KMS-11 (cell line): ENCODE measurements around the gene PRDX5.

Source experiments
- H2AFZ ChIP-seq: fragments of 200-600 bp; sonication (generic); 2 replicates; pipeline ENCODE4 v1.6.1; 2016; ENCODE audit warnings: antibody characterized with exemption, mixed run types, low read depth
- H3K27ac ChIP-seq: fragments of 200-600 bp; sonication (generic); 2 replicates; pipeline ENCODE4 v1.6.1; 2016; ENCODE audit warnings: mild to moderate bottlenecking, mixed run types
- H3K27me3 ChIP-seq: fragments of 200-600 bp; sonication (generic); 2 replicates; pipeline ENCODE4 v1.6.1; 2017; ENCODE audit warnings: mild to moderate bottlenecking, low read depth, mixed run types, moderate library complexity; ENCODE audit not compliant: insufficient read depth
- H3K36me3 ChIP-seq: fragments of 200-600 bp; sonication (generic); 2 replicates; pipeline ENCODE4 v1.6.1; 2017; ENCODE audit warnings: mild to moderate bottlenecking, mixed run types; ENCODE audit not compliant: insufficient read depth
- H3K4me1 ChIP-seq: fragments of 200-600 bp; sonication (generic); 2 replicates; pipeline ENCODE4 v1.6.1; 2016; ENCODE audit warnings: mild to moderate bottlenecking, low read depth, mixed run types; ENCODE audit not compliant: poor library complexity, severe bottlenecking
- H3K4me2 ChIP-seq: fragments of 200-600 bp; sonication (generic); 2 replicates; pipeline ENCODE4 v1.7.0; 2016; ENCODE audit warnings: mild to moderate bottlenecking, mixed run types
- H3K4me3 ChIP-seq: fragments of 200-600 bp; sonication (generic); IDR thresholded peaks from 2 replicates; pipeline ENCODE4 v1.6.1; 2017; ENCODE audit warnings: low read depth, low read length, mixed read lengths; ENCODE audit not compliant: insufficient read depth
- H3K79me2 ChIP-seq: fragments of 200-600 bp; sonication (generic); 2 replicates; pipeline ENCODE4 v1.6.1; 2016; ENCODE audit warnings: low read depth, mixed run types; ENCODE audit not compliant: insufficient read depth
- H3K9ac ChIP-seq: fragments of 200-600 bp; sonication (generic); 2 replicates; pipeline ENCODE4 v1.6.1; 2016; ENCODE audit warnings: mild to moderate bottlenecking, mixed run types
- H4K20me1 ChIP-seq: fragments of 200-600 bp; sonication (generic); 2 replicates; pipeline ENCODE4 v1.6.1; 2016; ENCODE audit warnings: mild to moderate bottlenecking, mixed run types; ENCODE audit not compliant: insufficient read depth
- TF ChIP-seq, protein P1 (sequence below): fragments of 200-600 bp; sonication (generic); conservative IDR thresholded peaks from 2 replicates; pipeline ENCODE4 v1.6.1; 2017; ENCODE audit warnings: low read depth, mild to moderate bottlenecking, antibody characterized with exemption, low read length, moderate library complexity, mixed read lengths

The PRDX5 gene

DNA sequence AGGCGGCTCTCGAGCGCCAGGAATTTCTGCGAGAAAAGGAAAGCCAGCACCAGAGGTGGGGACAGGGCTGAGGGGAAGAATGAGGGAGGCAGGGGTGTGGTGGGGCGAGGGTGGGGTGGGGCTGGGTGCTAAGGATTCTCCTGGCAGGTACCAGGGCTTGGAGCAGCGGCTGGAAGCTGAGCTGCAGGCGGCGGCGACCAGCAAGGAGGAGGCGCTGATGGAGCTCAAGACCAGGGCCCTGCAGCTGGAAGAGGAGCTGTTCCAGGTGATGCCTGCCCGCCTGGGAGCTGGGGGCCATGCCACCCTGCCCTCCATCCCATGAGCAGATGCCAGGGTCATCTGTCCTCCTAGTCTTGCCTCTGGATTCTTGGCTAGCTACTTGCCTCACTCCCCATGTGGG lies 31.5 kb downstream of the PRDX5 start:
- H3K36me3 ChIP-seq: no peaks in the 10 kb centered on the region
- H3K4me2 ChIP-seq: no peak overlapping the region
- H3K79me2 ChIP-seq: no peaks in the 10 kb centered on the region
- H3K4me3 ChIP-seq: no peak overlapping the region
- H3K4me1 ChIP-seq: no peaks in the 10 kb centered on the region
- H3K27me3 ChIP-seq: no peaks in the 10 kb centered on the region
- no peak overlapping the region for H3K9ac ChIP-seq
- TF ChIP-seq, protein P1, sequence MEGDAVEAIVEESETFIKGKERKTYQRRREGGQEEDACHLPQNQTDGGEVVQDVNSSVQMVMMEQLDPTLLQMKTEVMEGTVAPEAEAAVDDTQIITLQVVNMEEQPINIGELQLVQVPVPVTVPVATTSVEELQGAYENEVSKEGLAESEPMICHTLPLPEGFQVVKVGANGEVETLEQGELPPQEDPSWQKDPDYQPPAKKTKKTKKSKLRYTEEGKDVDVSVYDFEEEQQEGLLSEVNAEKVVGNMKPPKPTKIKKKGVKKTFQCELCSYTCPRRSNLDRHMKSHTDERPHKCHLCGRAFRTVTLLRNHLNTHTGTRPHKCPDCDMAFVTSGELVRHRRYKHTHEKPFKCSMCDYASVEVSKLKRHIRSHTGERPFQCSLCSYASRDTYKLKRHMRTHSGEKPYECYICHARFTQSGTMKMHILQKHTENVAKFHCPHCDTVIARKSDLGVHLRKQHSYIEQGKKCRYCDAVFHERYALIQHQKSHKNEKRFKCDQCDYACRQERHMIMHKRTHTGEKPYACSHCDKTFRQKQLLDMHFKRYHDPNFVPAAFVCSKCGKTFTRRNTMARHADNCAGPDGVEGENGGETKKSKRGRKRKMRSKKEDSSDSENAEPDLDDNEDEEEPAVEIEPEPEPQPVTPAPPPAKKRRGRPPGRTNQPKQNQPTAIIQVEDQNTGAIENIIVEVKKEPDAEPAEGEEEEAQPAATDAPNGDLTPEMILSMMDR: no peak
- no peak overlapping the region for H3K27ac ChIP-seq
- H4K20me1 ChIP-seq: no peaks in the 10 kb centered on the region
- H2AFZ ChIP-seq: no peak overlapping the region

DNA sequence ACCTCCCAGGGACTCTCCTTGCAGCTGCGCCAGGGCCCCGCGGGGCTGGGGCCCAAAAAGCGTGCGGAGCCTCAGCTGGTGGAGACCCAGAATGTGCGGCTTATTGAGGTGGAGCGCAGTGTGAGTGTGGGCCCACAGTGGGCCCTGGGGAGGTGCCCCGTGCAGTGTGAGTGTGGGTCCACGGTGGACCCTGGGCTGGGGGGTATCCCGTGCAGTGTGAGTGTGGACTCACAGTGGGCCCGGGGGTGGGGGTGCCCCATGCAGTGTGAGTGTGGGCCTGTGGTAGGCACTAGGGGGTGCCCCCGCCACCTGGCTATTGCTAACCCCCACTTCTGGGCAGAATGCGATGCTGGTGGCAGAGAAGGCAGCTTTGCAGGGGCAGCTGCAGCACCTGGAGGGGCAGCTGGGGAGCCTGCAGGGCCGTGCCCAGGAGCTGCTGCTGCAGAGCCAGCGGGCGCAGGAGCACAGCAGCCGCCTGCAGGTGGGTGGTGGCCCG lies 33.3 kb downstream of the PRDX5 start:
- Histone ChIP-seq H3K4me3 (no peak overlapping the region), H3K79me2 (no peaks in the 10 kb centered on the region), H3K9ac (no peak overlapping the region), H2AFZ (no peak overlapping the region), H3K4me2 (no peak overlapping the region), H3K27ac (no peak overlapping the region), H4K20me1 (no peaks in the 10 kb centered on the region), H3K36me3 (no peaks in the 10 kb centered on the region), H3K27me3 (no peaks in the 10 kb centered on the region), H3K4me1 (no peaks in the 10 kb centered on the region)
- TF ChIP-seq, protein P1: no peak

DNA sequence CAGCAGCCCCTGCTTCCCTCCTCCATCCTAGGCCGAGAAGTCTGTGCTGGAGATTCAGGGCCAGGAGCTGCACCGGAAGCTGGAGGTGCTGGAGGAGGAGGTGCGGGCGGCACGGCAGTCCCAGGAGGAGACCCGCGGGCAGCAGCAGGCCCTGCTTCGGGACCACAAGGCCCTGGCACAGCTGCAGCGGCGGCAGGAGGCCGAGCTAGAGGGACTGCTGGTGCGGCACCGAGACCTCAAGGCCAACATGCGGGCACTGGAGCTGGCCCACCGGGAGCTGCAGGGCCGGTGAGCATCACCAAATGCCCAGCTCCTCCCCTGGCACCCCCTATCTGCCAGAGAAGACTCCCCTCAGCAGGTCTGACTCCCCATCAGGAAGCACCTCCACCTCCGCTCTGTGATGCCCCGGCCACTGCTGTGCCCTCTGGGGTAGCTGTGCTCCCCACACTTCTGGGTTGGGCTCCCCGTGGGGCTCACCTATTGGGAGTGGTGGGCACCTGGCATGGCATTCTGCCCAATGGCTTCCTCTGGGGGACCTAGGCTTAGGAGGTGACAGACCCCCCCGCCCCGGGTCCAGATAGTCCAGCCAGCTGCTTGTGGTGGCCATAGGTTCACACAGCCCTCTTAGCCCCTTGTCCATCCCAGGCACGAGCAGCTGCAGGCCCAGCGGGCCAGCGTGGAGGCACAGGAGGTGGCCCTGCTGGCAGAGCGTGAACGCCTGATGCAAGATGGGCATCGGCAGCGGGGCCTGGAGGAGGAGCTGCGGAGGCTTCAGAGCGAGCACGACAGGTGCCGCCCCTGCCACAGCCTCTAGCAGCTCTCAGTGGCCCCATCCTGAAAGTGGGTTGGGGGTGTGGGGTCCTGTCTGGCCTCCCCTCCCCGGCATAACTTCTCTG lies 34.4 kb downstream of the PRDX5 start:
- no peak overlapping the region for H3K4me3 ChIP-seq
- no peaks in the 10 kb centered on the region for H3K4me1 ChIP-seq
- TF ChIP-seq, protein P1: no peak
- H4K20me1 ChIP-seq: no peaks in the 10 kb centered on the region
- H3K27me3 ChIP-seq: no peaks in the 10 kb centered on the region
- H3K9ac ChIP-seq: no peak overlapping the region
- H3K4me2 ChIP-seq: no peak overlapping the region
- H3K79me2 ChIP-seq: no peaks in the 10 kb centered on the region
- no peaks in the 10 kb centered on the region for H3K36me3 ChIP-seq
- no peak overlapping the region for H2AFZ ChIP-seq
- no peak overlapping the region for H3K27ac ChIP-seq

DNA sequence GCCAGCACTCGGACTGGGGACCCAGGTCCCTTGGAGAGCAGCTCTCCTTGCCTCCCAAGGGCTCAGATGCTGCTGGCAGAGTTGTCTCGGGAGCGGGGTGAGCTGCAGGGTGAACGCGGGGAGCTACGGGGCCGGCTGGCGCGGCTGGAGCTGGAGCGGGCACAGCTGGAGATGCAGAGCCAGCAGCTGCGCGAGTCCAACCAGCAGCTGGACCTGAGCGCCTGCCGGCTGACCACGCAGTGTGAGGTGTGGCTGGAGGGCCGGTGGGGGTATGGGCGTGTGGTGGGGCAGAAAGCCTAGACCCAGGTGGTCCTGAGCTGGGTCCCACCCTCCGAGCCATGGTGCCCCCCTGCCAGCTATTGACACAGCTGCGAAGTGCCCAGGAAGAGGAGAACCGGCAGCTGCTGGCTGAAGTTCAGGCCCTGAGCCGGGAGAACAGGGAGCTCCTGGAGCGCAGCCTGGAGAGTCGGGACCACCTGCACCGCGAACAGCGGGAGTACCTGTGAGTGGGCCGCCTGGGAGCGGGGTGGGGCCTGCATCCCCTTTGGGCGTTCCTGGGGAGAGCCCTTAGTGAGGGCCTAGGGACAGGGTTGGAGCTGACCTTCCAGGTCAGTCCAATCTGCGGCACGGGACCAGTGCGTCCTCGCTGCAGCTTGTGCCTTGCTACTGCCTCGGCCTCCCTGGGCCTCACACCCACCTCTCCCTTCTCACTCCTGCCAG lies 35.2 kb downstream of the PRDX5 start:
- H3K79me2 ChIP-seq: no peaks in the 10 kb centered on the region
- H3K4me1 ChIP-seq: peaks cover 7% of the 10 kb centered on the region
- H4K20me1 ChIP-seq: no peaks in the 10 kb centered on the region
- no peak overlapping the region for H2AFZ ChIP-seq
- H3K4me3 ChIP-seq: no peak overlapping the region
- TF ChIP-seq, protein P1: no peak
- H3K36me3 ChIP-seq: no peaks in the 10 kb centered on the region
- no peak overlapping the region for H3K9ac ChIP-seq
- H3K27ac ChIP-seq: no peak overlapping the region
- no peaks in the 10 kb centered on the region for H3K27me3 ChIP-seq
- H3K4me2 ChIP-seq: no peak overlapping the region
